ENCODE results near the gene YLPM1.

YLPM1 gene

DNA sequence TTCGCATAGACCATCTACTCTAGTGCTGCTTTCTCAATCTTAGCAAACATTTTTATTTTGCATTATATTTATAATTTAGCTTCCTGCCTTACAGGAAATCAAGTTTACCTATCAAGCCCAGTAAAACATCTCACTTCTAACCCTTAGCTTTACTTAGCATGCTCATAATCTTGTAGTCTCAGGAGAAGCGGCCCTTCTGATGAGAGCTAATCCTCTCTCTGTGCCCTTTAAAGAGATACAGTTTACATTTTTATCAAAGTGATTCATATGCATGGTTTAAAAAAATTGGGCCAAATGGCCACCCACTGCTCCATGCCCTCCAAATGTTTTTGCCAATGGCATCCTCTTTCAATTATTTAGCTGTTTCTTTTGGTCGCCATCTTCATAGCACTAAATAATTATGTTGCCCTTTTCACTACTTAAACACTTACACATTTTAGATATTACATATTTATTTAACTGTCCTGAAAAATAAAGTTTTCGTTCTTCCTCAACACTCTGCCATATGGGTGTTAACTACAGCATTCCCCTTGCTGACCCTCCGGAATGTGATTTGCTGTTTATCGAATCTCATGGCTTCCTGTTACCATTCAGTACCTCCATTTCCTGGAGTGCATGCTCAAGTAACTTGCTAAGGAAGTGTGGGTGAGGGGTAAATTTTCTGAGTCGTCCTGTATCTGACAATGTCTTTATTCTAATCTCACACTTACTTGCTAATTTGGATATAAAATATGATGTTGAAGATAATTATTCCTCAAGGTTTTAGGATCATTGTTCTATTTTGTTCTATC is 29.3 kb downstream of the YLPM1 start:
- Histone ChIP-seq H3K79me2 (ENCODE audit: control insufficient read depth, insufficient read depth, low read length, unreplicated experiment) (peaks cover 30% of the 10 kb centered on the region), H3K4me1 (ENCODE audit: control insufficient read depth, insufficient read depth, low read length, unreplicated experiment) (peaks cover 16% of the 10 kb centered on the region), H3K4me3 (ENCODE audit: low read depth, low read length) (peak overlapping the region; percentile 17; the same call in 1 of the 2 replicates), H2AFZ (ENCODE audit: low read length, unreplicated experiment) (no peak overlapping the region), H3K27ac (ENCODE audit: low read depth, low read length) (no peak overlapping the region), H3K27me3 (ENCODE audit: insufficient read depth, low read length) (no peaks in the 10 kb centered on the region), H3K36me3 (ENCODE audit: insufficient read depth, low read length) (peaks cover 23% of the 10 kb centered on the region)

DNA sequence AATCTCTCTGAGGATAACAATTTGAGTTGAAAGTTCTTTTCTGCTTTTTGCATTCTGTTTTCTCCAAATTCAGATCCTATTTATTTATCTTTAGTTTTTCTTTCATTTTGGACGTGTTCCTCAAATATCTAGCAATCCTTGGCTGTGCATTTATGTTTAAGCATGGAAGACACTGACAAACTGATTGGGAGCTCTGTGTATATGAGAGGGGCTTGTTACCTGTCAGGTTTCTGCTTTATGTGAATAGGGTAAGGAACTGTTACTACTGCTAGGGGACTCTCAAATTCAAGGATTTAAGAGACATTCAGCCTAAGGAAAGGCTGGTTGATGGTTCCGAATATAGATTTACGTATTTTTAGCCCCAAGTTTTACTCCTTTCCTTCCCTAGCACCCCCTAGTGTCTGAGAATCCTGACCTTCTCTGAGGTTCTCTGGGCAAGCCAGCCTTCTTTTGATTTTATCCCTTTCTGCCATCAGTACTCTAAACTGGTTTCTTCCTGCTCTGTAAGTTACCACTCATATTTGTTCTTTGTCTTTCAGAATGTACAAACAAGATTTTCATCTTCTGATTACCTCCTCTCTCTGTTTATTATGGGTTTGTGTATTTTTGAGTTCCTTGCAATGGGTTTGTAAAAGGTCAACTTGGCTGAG is 30.5 kb downstream of the YLPM1 start:
- peaks cover 26% of the 10 kb centered on the region for H3K36me3 ChIP-seq (ENCODE audit: insufficient read depth, low read length)
- peaks cover 30% of the 10 kb centered on the region for H3K79me2 ChIP-seq (ENCODE audit: control insufficient read depth, insufficient read depth, low read length, unreplicated experiment)
- no peak overlapping the region for H2AFZ ChIP-seq (ENCODE audit: low read length, unreplicated experiment)
- peak overlapping the region; percentile 17; the same call in 1 of the 2 replicates for H3K4me3 ChIP-seq (ENCODE audit: low read depth, low read length)
- peaks cover 16% of the 10 kb centered on the region for H3K4me1 ChIP-seq (ENCODE audit: control insufficient read depth, insufficient read depth, low read length, unreplicated experiment)
- no peak overlapping the region for H3K27ac ChIP-seq (ENCODE audit: low read depth, low read length)
- no peaks in the 10 kb centered on the region for H3K27me3 ChIP-seq (ENCODE audit: insufficient read depth, low read length)

DNA sequence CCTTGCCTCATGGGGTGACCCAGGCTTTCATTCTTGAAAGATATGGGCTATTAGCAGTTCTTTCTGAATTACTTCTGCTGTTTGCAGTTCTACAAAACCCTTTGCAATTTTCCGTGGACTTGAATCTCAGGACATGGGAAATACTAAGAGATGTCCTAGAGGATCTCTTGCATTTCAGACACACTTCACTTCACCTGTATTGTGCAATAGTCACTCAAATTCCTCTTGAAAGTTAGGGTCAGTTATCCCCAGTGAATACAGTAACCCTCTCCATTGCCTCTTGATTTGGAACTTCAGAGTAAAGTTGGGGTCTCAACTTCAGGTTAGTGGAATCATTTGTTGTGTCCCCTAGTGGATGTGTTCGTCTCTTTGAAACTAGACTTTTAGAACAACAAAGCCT is 31.8 kb downstream of the YLPM1 start:
- Histone ChIP-seq H3K4me3 (ENCODE audit: low read depth, low read length) (no peak overlapping the region), H3K4me1 (ENCODE audit: control insufficient read depth, insufficient read depth, low read length, unreplicated experiment) (peaks cover 16% of the 10 kb centered on the region), H2AFZ (ENCODE audit: low read length, unreplicated experiment) (no peak overlapping the region), H3K79me2 (ENCODE audit: control insufficient read depth, insufficient read depth, low read length, unreplicated experiment) (peaks cover 33% of the 10 kb centered on the region), H3K27ac (ENCODE audit: low read depth, low read length) (no peak overlapping the region), H3K36me3 (ENCODE audit: insufficient read depth, low read length) (peaks cover 20% of the 10 kb centered on the region), H3K27me3 (ENCODE audit: insufficient read depth, low read length) (no peaks in the 10 kb centered on the region)

DNA sequence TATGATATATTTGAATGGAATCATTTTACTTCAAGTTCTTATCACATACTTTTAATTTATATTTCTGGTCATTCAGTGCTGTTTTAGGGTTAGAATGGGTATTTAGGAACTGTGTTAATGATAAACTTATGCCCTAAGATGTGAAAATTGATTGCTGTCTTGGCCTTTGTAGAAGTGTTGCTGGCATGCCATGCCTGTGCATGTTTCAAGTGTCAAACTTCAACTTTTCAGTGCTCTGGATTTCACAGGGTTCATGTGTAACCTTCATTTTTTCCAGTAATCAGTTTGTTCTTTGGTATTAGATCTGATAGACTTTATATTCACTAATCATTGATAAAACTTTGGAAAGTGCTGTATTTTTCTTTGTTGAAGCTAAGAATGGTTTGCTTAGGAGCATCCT is 36.6 kb downstream of the YLPM1 start:
- Histone ChIP-seq H3K4me3 (ENCODE audit: low read depth, low read length) (no peak overlapping the region), H3K27ac (ENCODE audit: low read depth, low read length) (no peak overlapping the region), H3K36me3 (ENCODE audit: insufficient read depth, low read length) (peaks cover 19% of the 10 kb centered on the region; the same call in 1 of the 2 replicates), H3K79me2 (ENCODE audit: control insufficient read depth, insufficient read depth, low read length, unreplicated experiment) (peaks cover 13% of the 10 kb centered on the region), H2AFZ (ENCODE audit: low read length, unreplicated experiment) (no peak overlapping the region), H3K4me1 (ENCODE audit: control insufficient read depth, insufficient read depth, low read length, unreplicated experiment) (no peaks in the 10 kb centered on the region), H3K27me3 (ENCODE audit: insufficient read depth, low read length) (no peaks in the 10 kb centered on the region)

DNA sequence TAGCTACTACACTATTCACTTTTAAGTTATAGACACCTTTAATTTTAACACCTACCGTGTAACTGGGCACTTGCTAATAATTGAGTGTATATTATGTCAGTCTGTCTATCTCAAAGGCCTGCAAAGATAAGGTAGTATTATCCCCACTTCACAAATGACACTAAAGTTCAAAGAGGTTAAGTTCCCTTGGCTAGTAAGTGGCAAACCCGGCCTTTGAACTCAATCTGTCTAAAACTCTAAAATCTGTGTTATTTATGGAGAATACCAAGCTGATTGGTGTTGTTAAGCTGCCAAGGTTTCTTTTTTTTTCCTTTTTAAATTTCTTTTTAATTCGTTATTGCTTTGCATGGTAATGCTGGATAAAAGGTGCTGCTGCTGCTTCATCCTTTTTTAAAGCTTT is 37.7 kb downstream of the YLPM1 start:
- H2AFZ ChIP-seq (ENCODE audit: low read length, unreplicated experiment) = no peak overlapping the region
- no peaks in the 10 kb centered on the region for H3K4me1 ChIP-seq (ENCODE audit: control insufficient read depth, insufficient read depth, low read length, unreplicated experiment)
- peaks cover 15% of the 10 kb centered on the region; the same call in 1 of the 2 replicates for H3K36me3 ChIP-seq (ENCODE audit: insufficient read depth, low read length)
- no peaks in the 10 kb centered on the region for H3K27me3 ChIP-seq (ENCODE audit: insufficient read depth, low read length)
- H3K4me3 ChIP-seq (ENCODE audit: low read depth, low read length) = no peak overlapping the region
- peaks cover 13% of the 10 kb centered on the region for H3K79me2 ChIP-seq (ENCODE audit: control insufficient read depth, insufficient read depth, low read length, unreplicated experiment)
- H3K27ac ChIP-seq (ENCODE audit: low read depth, low read length) = no peak overlapping the region

DNA sequence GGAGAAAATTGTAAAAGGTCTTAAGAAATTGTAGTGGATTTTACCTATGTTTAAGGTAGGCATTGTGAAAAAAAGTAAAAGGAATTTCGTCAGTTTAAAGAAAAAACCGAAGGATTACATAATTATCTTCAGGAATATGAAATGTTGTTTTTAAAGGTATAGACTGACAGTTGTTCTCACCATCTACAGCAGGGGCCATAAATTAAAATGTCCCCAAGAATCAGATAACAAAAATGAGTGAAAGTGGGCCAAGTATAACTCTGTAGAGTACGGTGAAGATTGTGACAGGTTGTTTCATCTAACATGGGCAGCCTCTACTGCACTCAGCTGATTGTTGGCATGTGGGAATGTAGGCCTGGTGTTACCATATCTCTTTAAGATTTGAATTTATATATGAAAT is 38.3 kb downstream of the YLPM1 start:
- Histone ChIP-seq H3K4me3 (ENCODE audit: low read depth, low read length) (no peak overlapping the region), H3K79me2 (ENCODE audit: control insufficient read depth, insufficient read depth, low read length, unreplicated experiment) (peaks cover 10% of the 10 kb centered on the region), H2AFZ (ENCODE audit: low read length, unreplicated experiment) (no peak overlapping the region), H3K4me1 (ENCODE audit: control insufficient read depth, insufficient read depth, low read length, unreplicated experiment) (no peaks in the 10 kb centered on the region), H3K27me3 (ENCODE audit: insufficient read depth, low read length) (no peaks in the 10 kb centered on the region), H3K27ac (ENCODE audit: low read depth, low read length) (no peak overlapping the region), H3K36me3 (ENCODE audit: insufficient read depth, low read length) (peaks cover 15% of the 10 kb centered on the region; the same call in 1 of the 2 replicates)

DNA sequence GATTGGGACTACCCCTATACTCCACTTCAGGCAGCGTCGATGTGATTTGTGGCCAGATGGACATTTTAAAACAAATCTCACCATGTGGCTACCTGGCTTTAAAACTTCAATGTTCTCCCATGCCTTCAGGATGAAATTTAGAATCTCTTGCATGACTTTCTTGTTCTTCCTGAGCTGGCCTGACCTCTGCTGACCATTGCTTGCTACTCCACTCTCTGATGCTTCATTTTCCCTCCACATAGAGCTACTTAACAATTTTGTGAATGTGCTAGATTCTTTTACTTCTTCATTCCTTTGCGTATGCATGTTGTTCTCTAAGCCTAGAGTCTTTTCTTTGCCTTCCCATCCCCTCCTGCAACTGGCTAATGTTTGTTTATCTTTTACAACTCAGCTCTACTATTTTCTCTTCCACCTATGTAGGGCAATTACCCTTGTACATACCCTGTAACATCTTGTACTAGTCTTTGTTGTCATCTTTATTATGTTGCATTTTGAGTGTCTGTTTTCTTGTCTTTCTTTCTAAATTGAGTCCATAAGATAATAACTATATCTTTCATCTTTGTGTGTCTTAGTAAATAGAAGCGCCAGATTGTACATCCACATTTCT is 41.2 kb downstream of the YLPM1 start:
- Histone ChIP-seq H3K4me1 (ENCODE audit: control insufficient read depth, insufficient read depth, low read length, unreplicated experiment) (no peaks in the 10 kb centered on the region), H3K36me3 (ENCODE audit: insufficient read depth, low read length) (peaks cover 10% of the 10 kb centered on the region), H3K27me3 (ENCODE audit: insufficient read depth, low read length) (no peaks in the 10 kb centered on the region), H3K79me2 (ENCODE audit: control insufficient read depth, insufficient read depth, low read length, unreplicated experiment) (peaks cover 6% of the 10 kb centered on the region), H3K4me3 (ENCODE audit: low read depth, low read length) (no peak overlapping the region), H2AFZ (ENCODE audit: low read length, unreplicated experiment) (no peak overlapping the region), H3K27ac (ENCODE audit: low read depth, low read length) (no peak overlapping the region)

DNA sequence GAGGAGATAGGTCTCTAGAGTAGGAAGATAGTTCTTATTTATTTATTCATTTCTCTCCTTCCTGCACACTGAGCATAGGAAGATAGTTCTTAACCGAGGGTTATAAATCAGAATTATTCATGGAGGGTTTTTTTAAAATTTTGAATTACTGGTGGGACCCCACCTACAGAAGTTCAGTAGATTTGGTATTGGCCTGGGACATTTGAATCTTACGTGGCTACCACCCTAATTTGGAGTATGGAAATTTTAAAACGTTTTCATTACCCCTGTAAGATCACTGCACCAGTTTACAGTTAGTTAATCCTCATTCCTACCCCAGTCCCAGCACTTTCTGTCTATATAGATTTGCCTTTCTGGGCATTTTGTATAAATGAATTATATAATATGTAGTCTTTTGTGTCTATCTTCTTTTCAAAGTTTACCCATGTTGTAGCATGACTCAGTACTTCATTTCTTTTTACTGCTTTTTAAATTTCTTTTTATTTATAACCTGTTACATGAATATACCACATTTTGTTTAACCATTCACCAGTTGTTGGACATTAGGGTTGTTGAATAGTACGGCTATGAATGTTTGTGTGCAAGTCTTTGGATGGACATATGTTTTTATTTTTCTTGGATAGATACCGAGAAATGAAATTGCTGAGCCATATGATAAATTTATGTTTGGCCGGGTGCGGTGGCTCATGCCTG is 44.9 kb downstream of the YLPM1 start:
- H3K27ac ChIP-seq (ENCODE audit: low read depth, low read length) = no peak overlapping the region
- no peaks in the 10 kb centered on the region for H3K4me1 ChIP-seq (ENCODE audit: control insufficient read depth, insufficient read depth, low read length, unreplicated experiment)
- H3K79me2 ChIP-seq (ENCODE audit: control insufficient read depth, insufficient read depth, low read length, unreplicated experiment) = no peaks in the 10 kb centered on the region
- peaks cover 34% of the 10 kb centered on the region for H3K36me3 ChIP-seq (ENCODE audit: insufficient read depth, low read length)
- no peaks in the 10 kb centered on the region for H3K27me3 ChIP-seq (ENCODE audit: insufficient read depth, low read length)
- no peak overlapping the region for H2AFZ ChIP-seq (ENCODE audit: low read length, unreplicated experiment)
- no peak overlapping the region for H3K4me3 ChIP-seq (ENCODE audit: low read depth, low read length)

DNA sequence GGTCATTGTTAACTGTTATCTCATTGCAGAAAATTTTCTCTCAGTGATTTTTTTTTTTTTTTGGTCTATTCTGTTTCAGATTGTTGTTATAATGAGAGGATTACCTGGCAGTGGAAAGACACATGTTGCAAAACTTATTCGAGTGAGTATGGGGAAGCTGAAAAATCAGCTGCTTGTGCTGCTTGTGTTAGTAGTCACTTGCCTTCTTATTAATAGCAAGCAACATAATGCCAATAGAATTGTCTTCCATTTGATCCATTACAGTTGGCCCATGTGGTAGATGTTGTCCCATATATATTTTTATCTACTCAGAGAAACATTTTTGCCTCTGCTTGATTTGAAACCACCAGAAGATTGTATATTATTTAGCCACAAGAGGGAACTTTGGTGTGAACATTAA is 53.0 kb downstream of the YLPM1 start:
- Histone ChIP-seq H3K4me3 (ENCODE audit: low read depth, low read length) (no peak overlapping the region), H2AFZ (ENCODE audit: low read length, unreplicated experiment) (no peak overlapping the region), H3K4me1 (ENCODE audit: control insufficient read depth, insufficient read depth, low read length, unreplicated experiment) (no peaks in the 10 kb centered on the region), H3K27ac (ENCODE audit: low read depth, low read length) (no peak overlapping the region), H3K79me2 (ENCODE audit: control insufficient read depth, insufficient read depth, low read length, unreplicated experiment) (peaks cover 7% of the 10 kb centered on the region), H3K36me3 (ENCODE audit: insufficient read depth, low read length) (peaks cover 42% of the 10 kb centered on the region), H3K27me3 (ENCODE audit: insufficient read depth, low read length) (no peaks in the 10 kb centered on the region)

DNA sequence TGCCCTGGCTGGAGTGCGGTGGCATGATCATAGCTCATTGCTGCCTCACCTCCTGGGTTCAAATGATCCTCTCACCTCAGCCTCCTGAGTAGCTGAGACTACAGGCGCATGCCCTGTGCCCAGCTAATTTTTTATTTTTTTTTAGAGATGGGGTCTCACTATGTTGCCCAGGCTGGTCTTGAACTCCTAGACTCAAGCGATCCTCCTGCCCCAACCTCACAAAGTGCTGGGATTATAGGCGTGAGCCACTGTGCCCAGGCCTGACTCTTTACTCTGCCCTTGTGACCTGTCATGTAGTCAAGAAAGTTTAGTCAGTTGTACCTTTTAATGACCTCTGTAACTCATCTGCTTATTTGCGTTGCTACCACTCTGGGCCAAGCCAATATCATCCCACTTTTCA is 57.2 kb downstream of the YLPM1 start:
- Histone ChIP-seq H3K27ac (ENCODE audit: low read depth, low read length) (no peak overlapping the region), H3K4me1 (ENCODE audit: control insufficient read depth, insufficient read depth, low read length, unreplicated experiment) (peaks cover 15% of the 10 kb centered on the region), H2AFZ (ENCODE audit: low read length, unreplicated experiment) (no peak overlapping the region), H3K27me3 (ENCODE audit: insufficient read depth, low read length) (no peaks in the 10 kb centered on the region), H3K36me3 (ENCODE audit: insufficient read depth, low read length) (peaks cover 24% of the 10 kb centered on the region; the same call in 1 of the 2 replicates), H3K4me3 (ENCODE audit: low read depth, low read length) (no peak overlapping the region), H3K79me2 (ENCODE audit: control insufficient read depth, insufficient read depth, low read length, unreplicated experiment) (no peaks in the 10 kb centered on the region)

All from ACC112 (cell line).